ENCODE data around the gene TRPM2. TPM values are rescaled to one million over a fixed set of nuclear protein-coding genes. Genes with fewer than 3 reads are reported as not detected.

Gene TRPM2
- total RNA-seq, 1 experiment from 2014 or later, result 28.1 TPM

DNA sequence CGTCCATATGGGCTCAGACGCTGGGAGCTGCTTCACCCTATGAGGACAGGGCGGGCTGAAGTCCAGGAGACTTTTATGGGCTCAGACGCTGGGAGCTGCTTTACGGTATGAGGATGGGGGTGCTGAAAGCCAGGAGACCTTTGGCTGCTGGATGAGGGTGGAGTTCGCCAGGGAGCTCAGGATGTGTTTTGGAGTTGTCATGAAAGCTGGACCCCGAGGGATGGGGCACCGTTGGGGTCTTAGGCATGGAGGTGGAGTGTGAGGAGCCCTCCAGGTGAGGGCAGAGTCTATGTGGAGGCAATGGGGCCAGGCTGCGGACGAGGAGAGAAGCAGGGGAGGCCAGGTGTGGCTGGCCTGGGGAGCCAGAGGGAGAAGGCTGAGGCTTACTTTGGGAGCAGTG lies 27.5 kb downstream of the TRPM2 start:
- Histone ChIP-seq H3K9me3 (ENCODE audit: control insufficient read depth in 1 of 2, insufficient read depth in 1 of 2, low read depth in 1 of 2, low read length in 2 of 2) (peaks cover 7 to 13% of the 10 kb centered on the region in 2 experiments), H3K27ac (ENCODE audit: low read depth, low read length) (no peak overlapping the region), H3K9ac (ENCODE audit: low read length) (no peak overlapping the region), H3K4me3 (replicated peaks in 1 of 2; ENCODE audit: low read depth in 1 of 2, low read length in 2 of 2) (no peak overlapping the region), H3K27me3 (ENCODE audit: insufficient read depth, low read length) (no peaks in the 10 kb centered on the region), H3K36me3 (ENCODE audit: control insufficient read depth in 1 of 2, insufficient read depth in 2 of 2, low read length in 2 of 2) (no peaks in the 10 kb centered on the region), H4K20me1 (ENCODE audit: insufficient read depth) (no peaks in the 10 kb centered on the region), H2AFZ (ENCODE audit: low read depth, low read length, poor library complexity, severe bottlenecking) (no peak overlapping the region), H3K4me1 (ENCODE audit: control insufficient read depth in 1 of 2, insufficient read depth in 2 of 2, low read length in 2 of 2) (no peaks in the 10 kb centered on the region), H3K4me2 (ENCODE audit: low read length) (no peak overlapping the region), H3K9me2 (ENCODE audit: insufficient read depth) (no peaks in the 10 kb centered on the region), H3K79me2 (ENCODE audit: insufficient read depth, low read length) (no peaks in the 10 kb centered on the region)
- no peak for ATAC-seq
- POLR2A ChIA-PET, result no interaction called here
- CTCF ChIA-PET, result no interaction called here
- no TSS peak for BruUV-seq (replicated peaks)
- intact Hi-C loops (cut with micrococcal nuclease), result no loop called here
- RAD21 ChIA-PET (ENCODE audit: low non-redundant PET in 1 of 2, low total read pairs in 2 of 2, uncharacterized antibody in 2 of 2, unreplicated experiment in 2 of 2), result no interaction called here
- TF ChIP-seq ZFX (IDR thresholded peaks at IDR 0.05), result no peak
- no peak for TF ChIP-seq FOSL1 (IDR thresholded peaks at IDR 0.05; ENCODE audit: low read depth)
- TF ChIP-seq, protein P1, sequence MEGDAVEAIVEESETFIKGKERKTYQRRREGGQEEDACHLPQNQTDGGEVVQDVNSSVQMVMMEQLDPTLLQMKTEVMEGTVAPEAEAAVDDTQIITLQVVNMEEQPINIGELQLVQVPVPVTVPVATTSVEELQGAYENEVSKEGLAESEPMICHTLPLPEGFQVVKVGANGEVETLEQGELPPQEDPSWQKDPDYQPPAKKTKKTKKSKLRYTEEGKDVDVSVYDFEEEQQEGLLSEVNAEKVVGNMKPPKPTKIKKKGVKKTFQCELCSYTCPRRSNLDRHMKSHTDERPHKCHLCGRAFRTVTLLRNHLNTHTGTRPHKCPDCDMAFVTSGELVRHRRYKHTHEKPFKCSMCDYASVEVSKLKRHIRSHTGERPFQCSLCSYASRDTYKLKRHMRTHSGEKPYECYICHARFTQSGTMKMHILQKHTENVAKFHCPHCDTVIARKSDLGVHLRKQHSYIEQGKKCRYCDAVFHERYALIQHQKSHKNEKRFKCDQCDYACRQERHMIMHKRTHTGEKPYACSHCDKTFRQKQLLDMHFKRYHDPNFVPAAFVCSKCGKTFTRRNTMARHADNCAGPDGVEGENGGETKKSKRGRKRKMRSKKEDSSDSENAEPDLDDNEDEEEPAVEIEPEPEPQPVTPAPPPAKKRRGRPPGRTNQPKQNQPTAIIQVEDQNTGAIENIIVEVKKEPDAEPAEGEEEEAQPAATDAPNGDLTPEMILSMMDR (IDR thresholded peaks at IDR 0.05 in 2 of 3, conservative IDR thresholded peaks at IDR 0.05 in 1 of 3; ENCODE audit: borderline replicate concordance in 1 of 3, insufficient read depth in 1 of 3, low read depth in 2 of 3, low read length in 2 of 3), result no peak
- no peak for TF ChIP-seq TCF7L2 (IDR thresholded peaks at IDR 0.05; ENCODE audit: borderline replicate concordance, extremely low read depth, insufficient read depth, insufficient read length)
- TF ChIP-seq YY1 (IDR thresholded peaks at IDR 0.05; ENCODE audit: extremely low read depth, insufficient replicate concordance, low read depth, low read length), result no peak
- no peak for TF ChIP-seq ELF1 (IDR thresholded peaks at IDR 0.05; ENCODE audit: borderline replicate concordance, low read depth)
- no peak for TF ChIP-seq EZH2phosphoT487 (IDR thresholded peaks at IDR 0.05; ENCODE audit: borderline replicate concordance)
- no peak for TF ChIP-seq RAD21 (IDR thresholded peaks at IDR 0.05; ENCODE audit: low read depth)
- TF ChIP-seq, protein P2, sequence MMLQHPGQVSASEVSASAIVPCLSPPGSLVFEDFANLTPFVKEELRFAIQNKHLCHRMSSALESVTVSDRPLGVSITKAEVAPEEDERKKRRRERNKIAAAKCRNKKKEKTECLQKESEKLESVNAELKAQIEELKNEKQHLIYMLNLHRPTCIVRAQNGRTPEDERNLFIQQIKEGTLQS (IDR thresholded peaks at IDR 0.05), result no peak
- no peak for TF ChIP-seq EZH2 (IDR thresholded peaks at IDR 0.05)
- TF ChIP-seq CBX3 (IDR thresholded peaks at IDR 0.05; ENCODE audit: low read depth), result no peak
- TF ChIP-seq SP1 (IDR thresholded peaks at IDR 0.05; ENCODE audit: low read depth), result no peak
- TF ChIP-seq SRF (IDR thresholded peaks at IDR 0.05; ENCODE audit: low read depth), result no peak
- no peak for TF ChIP-seq ZNF274 (IDR thresholded peaks at IDR 0.05; ENCODE audit: low read depth, low read length)
- no peak for TF ChIP-seq SIN3A (IDR thresholded peaks at IDR 0.05; ENCODE audit: low read depth)
- TF ChIP-seq, protein P3, sequence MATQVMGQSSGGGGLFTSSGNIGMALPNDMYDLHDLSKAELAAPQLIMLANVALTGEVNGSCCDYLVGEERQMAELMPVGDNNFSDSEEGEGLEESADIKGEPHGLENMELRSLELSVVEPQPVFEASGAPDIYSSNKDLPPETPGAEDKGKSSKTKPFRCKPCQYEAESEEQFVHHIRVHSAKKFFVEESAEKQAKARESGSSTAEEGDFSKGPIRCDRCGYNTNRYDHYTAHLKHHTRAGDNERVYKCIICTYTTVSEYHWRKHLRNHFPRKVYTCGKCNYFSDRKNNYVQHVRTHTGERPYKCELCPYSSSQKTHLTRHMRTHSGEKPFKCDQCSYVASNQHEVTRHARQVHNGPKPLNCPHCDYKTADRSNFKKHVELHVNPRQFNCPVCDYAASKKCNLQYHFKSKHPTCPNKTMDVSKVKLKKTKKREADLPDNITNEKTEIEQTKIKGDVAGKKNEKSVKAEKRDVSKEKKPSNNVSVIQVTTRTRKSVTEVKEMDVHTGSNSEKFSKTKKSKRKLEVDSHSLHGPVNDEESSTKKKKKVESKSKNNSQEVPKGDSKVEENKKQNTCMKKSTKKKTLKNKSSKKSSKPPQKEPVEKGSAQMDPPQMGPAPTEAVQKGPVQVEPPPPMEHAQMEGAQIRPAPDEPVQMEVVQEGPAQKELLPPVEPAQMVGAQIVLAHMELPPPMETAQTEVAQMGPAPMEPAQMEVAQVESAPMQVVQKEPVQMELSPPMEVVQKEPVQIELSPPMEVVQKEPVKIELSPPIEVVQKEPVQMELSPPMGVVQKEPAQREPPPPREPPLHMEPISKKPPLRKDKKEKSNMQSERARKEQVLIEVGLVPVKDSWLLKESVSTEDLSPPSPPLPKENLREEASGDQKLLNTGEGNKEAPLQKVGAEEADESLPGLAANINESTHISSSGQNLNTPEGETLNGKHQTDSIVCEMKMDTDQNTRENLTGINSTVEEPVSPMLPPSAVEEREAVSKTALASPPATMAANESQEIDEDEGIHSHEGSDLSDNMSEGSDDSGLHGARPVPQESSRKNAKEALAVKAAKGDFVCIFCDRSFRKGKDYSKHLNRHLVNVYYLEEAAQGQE (IDR thresholded peaks at IDR 0.05; ENCODE audit: low read depth), result no peak
- no peak for DNase-seq (ENCODE audit: low read depth, low spot score)
